NCI-H1930 (cell line): ENCODE results near the gene C11orf98.
A peak's percentile ranks its signal among the peaks of the same experiment; 100 is the strongest.
"Not testable (repeated sequence)": the region's sequence is repeated elsewhere in the genome, so short reads cannot be mapped to it uniquely, and the experiment has no call there.

Experiments used
- DNase-seq, 2 experiments: peaks; one replicate each; lab custom pipeline; 2025; lab: John Stamatoyannopoulos, UW

C11orf98 gene

GRCh38 chr11:62682518-62682917 lies 17.5 kb upstream of the C11orf98 start:
- no peak for DNase-seq

- peak in 1 of 2 experiments; percentile 34 for DNase-seq
Observed at GRCh38 chr11:62680825-62681240, 15.8 kb upstream of the C11orf98 start.

- peak; percentile 73 to 75 for DNase-seq
Observed at GRCh38 chr11:62678770-62679696, 14.0 kb upstream of the C11orf98 start, which contains the start of gene UBXN1. Gene UBXN1, minus strand, starts transcription at chr11:62679073. Its CDS starts 150 bp downstream, at chr11:62678923.

GRCh38 chr11:62678433-62678769 lies 13.4 kb upstream of the C11orf98 start:
- DNase-seq = no peak

- no peak for DNase-seq
Observed at GRCh38 chr11:62677714-62678113, 12.7 kb upstream of the C11orf98 start.

GRCh38 chr11:62677156-62677555 lies 12.1 kb upstream of the C11orf98 start:
- DNase-seq = no peak

GRCh38 chr11:62676698-62677097 lies 11.7 kb upstream of the C11orf98 start:
- no peak for DNase-seq

GRCh38 chr11:62675415-62675814 lies 10.4 kb upstream of the C11orf98 start:
- DNase-seq = not testable (repeated sequence)

GRCh38 chr11:62673196-62673525 lies 8.2 kb upstream of the C11orf98 start:
- DNase-seq = no peak

- DNase-seq = peak; percentile 81 to 85
Observed at GRCh38 chr11:62671608-62672389, 6.8 kb upstream of the C11orf98 start, which contains the start of the genes LBHD1 and UQCC3. Gene LBHD1, minus strand, starts transcription at chr11:62672267. Its CDS starts 2,236 bp downstream, at chr11:62670031. Gene UQCC3, plus strand, starts transcription at chr11:62671673. Its CDS starts 73 bp downstream, at chr11:62671746.

- DNase-seq = no peak
Observed at GRCh38 chr11:62671236-62671607, 6.2 kb upstream of the C11orf98 start.

- no peak for DNase-seq
Observed at GRCh38 chr11:62669420-62670161, 4.6 kb upstream of the C11orf98 start.

- DNase-seq = no peak
Observed at GRCh38 chr11:62667460-62667859, 2.5 kb upstream of the C11orf98 start.

GRCh38 chr11:62666259-62666926 lies 1.4 kb upstream of the C11orf98 start:
- DNase-seq = no peak

GRCh38 chr11:62665599-62666258 lies 719 bp upstream of the C11orf98 start:
- DNase-seq = no peak

GRCh38 chr11:62664405-62665074 lies 470 bp downstream of the C11orf98 start:
- DNase-seq = peak; percentile 42 to 55

GRCh38 chr11:62656796-62657429 lies 8.1 kb downstream of the C11orf98 start:
- no peak for DNase-seq

- no peak for DNase-seq
Observed at GRCh38 chr11:62654297-62654696, 10.7 kb downstream of the C11orf98 start.

GRCh38 chr11:62652161-62653006 lies 12.6 kb downstream of the C11orf98 start:
- no peak for DNase-seq
